ENCODE data around the gene NMUR2.

DNA sequence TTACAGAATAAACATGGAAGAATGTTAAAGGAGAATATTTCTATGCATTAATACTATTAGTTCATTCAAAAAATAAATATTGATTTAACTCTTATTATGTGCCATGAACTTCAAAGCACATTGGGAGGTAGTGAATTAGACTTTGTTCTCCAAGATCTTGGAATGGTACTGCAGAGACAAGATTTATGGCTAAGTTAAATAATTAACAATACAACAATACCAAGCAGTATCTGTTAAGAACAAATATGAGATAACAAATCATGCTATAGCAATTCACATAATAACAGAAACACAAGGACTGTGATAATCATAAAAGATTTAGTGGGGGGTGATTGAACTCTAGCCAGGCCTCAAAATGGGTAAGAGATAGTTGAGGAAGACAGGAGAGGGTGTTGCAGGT, 11.6 kb downstream of the NMUR2 start:
- TF ChIP-seq, protein P1, sequence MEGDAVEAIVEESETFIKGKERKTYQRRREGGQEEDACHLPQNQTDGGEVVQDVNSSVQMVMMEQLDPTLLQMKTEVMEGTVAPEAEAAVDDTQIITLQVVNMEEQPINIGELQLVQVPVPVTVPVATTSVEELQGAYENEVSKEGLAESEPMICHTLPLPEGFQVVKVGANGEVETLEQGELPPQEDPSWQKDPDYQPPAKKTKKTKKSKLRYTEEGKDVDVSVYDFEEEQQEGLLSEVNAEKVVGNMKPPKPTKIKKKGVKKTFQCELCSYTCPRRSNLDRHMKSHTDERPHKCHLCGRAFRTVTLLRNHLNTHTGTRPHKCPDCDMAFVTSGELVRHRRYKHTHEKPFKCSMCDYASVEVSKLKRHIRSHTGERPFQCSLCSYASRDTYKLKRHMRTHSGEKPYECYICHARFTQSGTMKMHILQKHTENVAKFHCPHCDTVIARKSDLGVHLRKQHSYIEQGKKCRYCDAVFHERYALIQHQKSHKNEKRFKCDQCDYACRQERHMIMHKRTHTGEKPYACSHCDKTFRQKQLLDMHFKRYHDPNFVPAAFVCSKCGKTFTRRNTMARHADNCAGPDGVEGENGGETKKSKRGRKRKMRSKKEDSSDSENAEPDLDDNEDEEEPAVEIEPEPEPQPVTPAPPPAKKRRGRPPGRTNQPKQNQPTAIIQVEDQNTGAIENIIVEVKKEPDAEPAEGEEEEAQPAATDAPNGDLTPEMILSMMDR (conservative IDR thresholded peaks at IDR 0.05; ENCODE audit: low read depth in 2 of 2) = no peak
- TF ChIP-seq EZH2 (IDR thresholded peaks at IDR 0.05; ENCODE audit: low read depth, unreplicated experiment) (no peak), JUNB (IDR thresholded peaks at IDR 0.05; ENCODE audit: unreplicated experiment) (no peak), CREB1 (CRISPR knock-in tag; IDR thresholded peaks at IDR 0.05; ENCODE audit: low read depth) (no peak), EZH2phosphoT487 (IDR thresholded peaks at IDR 0.05; ENCODE audit: unreplicated experiment) (no peak), POLR2AphosphoS5 (IDR thresholded peaks at IDR 0.05; ENCODE audit: low read depth) (no peak), ZNF331 (CRISPR knock-in tag; IDR thresholded peaks at IDR 0.05; ENCODE audit: low read depth) (no peak), ZNF114 (CRISPR knock-in tag; IDR thresholded peaks at IDR 0.05) (no peak), STAT1 (IDR thresholded peaks at IDR 0.05; ENCODE audit: unreplicated experiment) (no peak), NANOG (IDR thresholded peaks at IDR 0.05; ENCODE audit: borderline replicate concordance) (no peak)
- TF ChIP-seq, protein P2, sequence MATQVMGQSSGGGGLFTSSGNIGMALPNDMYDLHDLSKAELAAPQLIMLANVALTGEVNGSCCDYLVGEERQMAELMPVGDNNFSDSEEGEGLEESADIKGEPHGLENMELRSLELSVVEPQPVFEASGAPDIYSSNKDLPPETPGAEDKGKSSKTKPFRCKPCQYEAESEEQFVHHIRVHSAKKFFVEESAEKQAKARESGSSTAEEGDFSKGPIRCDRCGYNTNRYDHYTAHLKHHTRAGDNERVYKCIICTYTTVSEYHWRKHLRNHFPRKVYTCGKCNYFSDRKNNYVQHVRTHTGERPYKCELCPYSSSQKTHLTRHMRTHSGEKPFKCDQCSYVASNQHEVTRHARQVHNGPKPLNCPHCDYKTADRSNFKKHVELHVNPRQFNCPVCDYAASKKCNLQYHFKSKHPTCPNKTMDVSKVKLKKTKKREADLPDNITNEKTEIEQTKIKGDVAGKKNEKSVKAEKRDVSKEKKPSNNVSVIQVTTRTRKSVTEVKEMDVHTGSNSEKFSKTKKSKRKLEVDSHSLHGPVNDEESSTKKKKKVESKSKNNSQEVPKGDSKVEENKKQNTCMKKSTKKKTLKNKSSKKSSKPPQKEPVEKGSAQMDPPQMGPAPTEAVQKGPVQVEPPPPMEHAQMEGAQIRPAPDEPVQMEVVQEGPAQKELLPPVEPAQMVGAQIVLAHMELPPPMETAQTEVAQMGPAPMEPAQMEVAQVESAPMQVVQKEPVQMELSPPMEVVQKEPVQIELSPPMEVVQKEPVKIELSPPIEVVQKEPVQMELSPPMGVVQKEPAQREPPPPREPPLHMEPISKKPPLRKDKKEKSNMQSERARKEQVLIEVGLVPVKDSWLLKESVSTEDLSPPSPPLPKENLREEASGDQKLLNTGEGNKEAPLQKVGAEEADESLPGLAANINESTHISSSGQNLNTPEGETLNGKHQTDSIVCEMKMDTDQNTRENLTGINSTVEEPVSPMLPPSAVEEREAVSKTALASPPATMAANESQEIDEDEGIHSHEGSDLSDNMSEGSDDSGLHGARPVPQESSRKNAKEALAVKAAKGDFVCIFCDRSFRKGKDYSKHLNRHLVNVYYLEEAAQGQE (IDR thresholded peaks at IDR 0.05; ENCODE audit: unreplicated experiment) = no peak
- TF ChIP-seq, protein P3, sequence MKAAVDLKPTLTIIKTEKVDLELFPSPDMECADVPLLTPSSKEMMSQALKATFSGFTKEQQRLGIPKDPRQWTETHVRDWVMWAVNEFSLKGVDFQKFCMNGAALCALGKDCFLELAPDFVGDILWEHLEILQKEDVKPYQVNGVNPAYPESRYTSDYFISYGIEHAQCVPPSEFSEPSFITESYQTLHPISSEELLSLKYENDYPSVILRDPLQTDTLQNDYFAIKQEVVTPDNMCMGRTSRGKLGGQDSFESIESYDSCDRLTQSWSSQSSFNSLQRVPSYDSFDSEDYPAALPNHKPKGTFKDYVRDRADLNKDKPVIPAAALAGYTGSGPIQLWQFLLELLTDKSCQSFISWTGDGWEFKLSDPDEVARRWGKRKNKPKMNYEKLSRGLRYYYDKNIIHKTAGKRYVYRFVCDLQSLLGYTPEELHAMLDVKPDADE (IDR thresholded peaks at IDR 0.05) = no peak
- TF ChIP-seq, protein P4, sequence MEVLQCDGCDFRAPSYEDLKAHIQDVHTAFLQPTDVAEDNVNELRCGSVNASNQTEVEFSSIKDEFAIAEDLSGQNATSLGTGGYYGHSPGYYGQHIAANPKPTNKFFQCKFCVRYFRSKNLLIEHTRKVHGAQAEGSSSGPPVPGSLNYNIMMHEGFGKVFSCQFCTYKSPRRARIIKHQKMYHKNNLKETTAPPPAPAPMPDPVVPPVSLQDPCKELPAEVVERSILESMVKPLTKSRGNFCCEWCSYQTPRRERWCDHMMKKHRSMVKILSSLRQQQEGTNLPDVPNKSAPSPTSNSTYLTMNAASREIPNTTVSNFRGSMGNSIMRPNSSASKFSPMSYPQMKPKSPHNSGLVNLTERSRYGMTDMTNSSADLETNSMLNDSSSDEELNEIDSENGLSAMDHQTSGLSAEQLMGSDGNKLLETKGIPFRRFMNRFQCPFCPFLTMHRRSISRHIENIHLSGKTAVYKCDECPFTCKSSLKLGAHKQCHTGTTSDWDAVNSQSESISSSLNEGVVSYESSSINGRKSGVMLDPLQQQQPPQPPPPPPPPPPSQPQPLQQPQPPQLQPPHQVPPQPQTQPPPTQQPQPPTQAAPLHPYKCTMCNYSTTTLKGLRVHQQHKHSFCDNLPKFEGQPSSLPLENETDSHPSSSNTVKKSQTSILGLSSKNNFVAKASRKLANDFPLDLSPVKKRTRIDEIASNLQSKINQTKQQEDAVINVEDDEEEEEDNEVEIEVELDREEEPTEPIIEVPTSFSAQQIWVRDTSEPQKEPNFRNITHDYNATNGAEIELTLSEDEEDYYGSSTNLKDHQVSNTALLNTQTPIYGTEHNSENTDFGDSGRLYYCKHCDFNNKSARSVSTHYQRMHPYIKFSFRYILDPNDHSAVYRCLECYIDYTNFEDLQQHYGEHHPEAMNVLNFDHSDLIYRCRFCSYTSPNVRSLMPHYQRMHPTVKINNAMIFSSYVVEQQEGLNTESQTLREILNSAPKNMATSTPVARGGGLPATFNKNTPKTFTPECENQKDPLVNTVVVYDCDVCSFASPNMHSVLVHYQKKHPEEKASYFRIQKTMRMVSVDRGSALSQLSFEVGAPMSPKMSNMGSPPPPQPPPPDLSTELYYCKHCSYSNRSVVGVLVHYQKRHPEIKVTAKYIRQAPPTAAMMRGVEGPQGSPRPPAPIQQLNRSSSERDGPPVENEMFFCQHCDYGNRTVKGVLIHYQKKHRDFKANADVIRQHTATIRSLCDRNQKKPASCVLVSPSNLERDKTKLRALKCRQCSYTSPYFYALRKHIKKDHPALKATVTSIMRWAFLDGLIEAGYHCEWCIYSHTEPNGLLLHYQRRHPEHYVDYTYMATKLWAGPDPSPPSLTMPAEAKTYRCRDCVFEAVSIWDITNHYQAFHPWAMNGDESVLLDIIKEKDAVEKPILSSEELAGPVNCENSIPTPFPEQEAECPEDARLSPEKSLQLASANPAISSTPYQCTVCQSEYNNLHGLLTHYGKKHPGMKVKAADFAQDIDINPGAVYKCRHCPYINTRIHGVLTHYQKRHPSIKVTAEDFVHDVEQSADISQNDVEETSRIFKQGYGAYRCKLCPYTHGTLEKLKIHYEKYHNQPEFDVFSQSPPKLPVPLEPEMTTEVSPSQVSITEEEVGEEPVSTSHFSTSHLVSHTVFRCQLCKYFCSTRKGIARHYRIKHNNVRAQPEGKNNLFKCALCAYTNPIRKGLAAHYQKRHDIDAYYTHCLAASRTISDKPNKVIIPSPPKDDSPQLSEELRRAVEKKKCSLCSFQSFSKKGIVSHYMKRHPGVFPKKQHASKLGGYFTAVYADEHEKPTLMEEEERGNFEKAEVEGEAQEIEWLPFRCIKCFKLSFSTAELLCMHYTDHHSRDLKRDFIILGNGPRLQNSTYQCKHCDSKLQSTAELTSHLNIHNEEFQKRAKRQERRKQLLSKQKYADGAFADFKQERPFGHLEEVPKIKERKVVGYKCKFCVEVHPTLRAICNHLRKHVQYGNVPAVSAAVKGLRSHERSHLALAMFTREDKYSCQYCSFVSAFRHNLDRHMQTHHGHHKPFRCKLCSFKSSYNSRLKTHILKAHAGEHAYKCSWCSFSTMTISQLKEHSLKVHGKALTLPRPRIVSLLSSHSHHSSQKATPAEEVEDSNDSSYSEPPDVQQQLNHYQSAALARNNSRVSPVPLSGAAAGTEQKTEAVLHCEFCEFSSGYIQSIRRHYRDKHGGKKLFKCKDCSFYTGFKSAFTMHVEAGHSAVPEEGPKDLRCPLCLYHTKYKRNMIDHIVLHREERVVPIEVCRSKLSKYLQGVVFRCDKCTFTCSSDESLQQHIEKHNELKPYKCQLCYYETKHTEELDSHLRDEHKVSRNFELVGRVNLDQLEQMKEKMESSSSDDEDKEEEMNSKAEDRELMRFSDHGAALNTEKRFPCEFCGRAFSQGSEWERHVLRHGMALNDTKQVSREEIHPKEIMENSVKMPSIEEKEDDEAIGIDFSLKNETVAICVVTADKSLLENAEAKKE (CRISPR knock-in tag; IDR thresholded peaks at IDR 0.05) = no peak

All from GM23338 (cell line).